ENCODE data around the gene FRG2B. TPM values are rescaled to one million over a fixed set of nuclear protein-coding genes. Genes with fewer than 3 reads are reported as not detected.

FRG2B gene
- total RNA-seq, 2 experiments from 2014 or later = not detected

Other genes starting within 250 kb of the FRG2B start
- 1 to 10 TPM; 7.2 to 9.9 TPM for gene PAOX, start 247.5 kb downstream of the FRG2B start, total RNA-seq
- gene MTG1, start 232.6 kb downstream of the FRG2B start, total RNA-seq = 10 to 100 TPM; 53.7 to 56.6 TPM
- not detected for gene SPRN, start 202.2 kb downstream of the FRG2B start, total RNA-seq
- gene SCART1, start 172.8 kb downstream of the FRG2B start, total RNA-seq = 1 to 10 TPM; 5.7 to 6.3 TPM
- under 1 TPM; 0.65 to 0.80 TPM for gene CYP2E1, start 99.4 kb downstream of the FRG2B start, total RNA-seq
- 1 to 10 TPM; 2.1 to 2.3 TPM for gene SYCE1, start 61.2 kb downstream of the FRG2B start, total RNA-seq

Data from activated naive CD8-positive, alpha-beta T cell treated with anti-CD3 and anti-CD28 coated beads, Interleukin-2, amount 10 ng/mL, durations not matched to agents 7 days and 5 days (primary cell).